ENCODE results near the gene MRPS2.

MRPS2 gene

GRCh38 chr9:135480940-135481310, 19.6 kb upstream of the MRPS2 start:
- DNase-seq = no peak

DNA sequence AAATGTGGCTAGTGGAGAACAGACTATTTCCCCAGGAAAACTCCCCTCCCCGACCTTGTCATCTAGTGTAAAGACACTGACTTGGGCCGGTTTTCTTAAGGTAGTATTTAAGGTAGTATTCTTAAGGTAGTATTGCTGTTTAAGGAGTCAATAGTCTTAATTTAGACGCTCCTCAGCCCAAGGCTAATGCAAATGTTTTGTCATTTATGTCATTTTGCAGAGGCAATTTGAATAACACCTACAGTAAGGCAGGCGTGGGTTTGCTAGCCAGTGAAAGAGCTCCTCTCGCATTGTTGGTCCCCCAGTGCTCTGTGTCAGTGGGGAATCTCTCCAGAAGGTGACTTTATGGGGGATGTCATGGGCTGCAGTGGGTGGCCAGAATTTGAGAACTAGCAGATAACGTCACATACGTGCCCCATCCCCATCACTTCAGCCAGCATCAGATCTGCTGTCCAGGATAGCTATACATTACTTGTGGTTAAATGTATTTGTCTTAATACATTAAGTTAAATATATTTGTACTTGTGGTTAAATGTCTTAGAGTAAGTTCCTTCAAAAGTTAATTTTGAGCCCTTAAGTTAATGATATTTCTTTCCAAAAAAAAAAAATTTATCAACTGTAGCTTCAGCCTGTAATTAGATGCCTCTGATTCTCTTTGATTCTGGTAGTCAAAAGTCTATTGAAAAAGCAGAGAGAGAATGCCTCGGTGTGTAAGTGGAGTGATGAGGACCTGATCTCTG, 18.3 kb upstream of the MRPS2 start:
- no peak for DNase-seq

GRCh38 chr9:135484460-135485277, 15.8 kb upstream of the MRPS2 start:
- DNase-seq = no peak

DNA sequence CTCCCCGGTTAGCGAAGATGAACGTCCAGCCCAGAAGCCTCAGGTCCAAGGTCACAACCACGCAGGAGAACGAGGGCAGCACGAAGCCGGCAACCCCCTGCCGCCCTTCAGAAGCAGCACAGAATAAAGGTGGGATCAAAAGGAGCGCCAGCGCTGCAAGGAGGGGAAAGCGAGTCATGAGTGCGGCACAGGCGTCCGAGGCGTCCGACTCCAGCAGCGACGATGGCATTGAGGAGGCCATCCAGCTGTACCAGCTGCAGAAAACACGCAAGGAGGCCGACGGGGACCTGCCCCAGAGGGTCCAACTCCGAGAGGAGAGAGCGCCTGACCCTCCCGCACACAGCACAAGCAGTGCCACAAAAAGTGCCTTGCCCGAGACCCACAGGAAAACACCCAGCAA, 15.1 kb upstream of the MRPS2 start:
- DNase-seq = no peak

DNA sequence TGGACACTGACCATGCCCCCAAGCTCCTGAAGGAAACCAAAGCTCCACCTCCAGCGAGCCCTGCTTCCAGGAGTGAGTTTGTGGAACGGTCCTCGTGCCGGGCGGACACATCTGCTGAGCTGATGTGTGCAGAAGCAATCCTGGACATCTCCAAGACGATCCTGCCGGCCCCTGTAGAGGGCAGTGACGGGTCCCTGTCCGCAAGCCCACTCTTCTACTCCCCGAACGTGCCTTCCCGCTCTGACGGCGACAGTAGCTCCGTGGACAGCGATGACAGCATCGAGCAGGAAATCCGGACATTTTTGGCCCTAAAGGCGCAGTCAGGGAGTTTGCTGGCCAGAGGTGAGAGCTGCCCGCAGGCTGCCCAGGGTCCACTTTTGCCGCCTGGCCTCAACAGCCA, 14.7 kb upstream of the MRPS2 start:
- no peak for DNase-seq

GRCh38 chr9:135486267-135487065, 14.0 kb upstream of the MRPS2 start:
- DNase-seq = no peak

GRCh38 chr9:135487281-135488012, 13.0 kb upstream of the MRPS2 start:
- no peak for DNase-seq

- no peak for DNase-seq
Measured at GRCh38 chr9:135488013-135488330, 12.5 kb upstream of the MRPS2 start.

- DNase-seq = no peak
Measured at GRCh38 chr9:135488527-135488926, 12.0 kb upstream of the MRPS2 start.

GRCh38 chr9:135489188-135489906, 11.1 kb upstream of the MRPS2 start:
- no peak for DNase-seq

GRCh38 chr9:135490166-135490870, 10.2 kb upstream of the MRPS2 start:
- DNase-seq = no peak

GRCh38 chr9:135490980-135491464, 9.5 kb upstream of the MRPS2 start:
- no peak for DNase-seq

DNA sequence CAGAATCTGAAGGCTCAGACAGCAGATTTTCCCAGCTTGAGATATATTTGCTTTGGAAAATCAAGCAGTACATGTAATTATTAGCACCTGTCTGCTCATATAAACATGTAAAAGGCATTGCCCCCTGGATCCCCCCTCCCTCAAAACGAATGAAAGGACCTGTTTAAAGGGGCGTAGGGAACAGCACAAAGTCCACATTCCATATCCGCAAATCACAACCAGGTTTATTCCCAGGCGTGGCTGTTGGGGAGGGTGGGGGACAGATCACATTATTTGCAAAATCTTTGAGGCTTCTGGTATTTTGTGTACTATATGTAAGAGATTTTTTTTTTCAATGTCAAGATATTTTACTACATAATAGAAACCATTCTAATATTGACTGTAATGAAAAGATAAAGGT, 8.7 kb upstream of the MRPS2 start:
- no peak for DNase-seq

GRCh38 chr9:135492886-135493669, 7.4 kb upstream of the MRPS2 start:
- DNase-seq = no peak

DNA sequence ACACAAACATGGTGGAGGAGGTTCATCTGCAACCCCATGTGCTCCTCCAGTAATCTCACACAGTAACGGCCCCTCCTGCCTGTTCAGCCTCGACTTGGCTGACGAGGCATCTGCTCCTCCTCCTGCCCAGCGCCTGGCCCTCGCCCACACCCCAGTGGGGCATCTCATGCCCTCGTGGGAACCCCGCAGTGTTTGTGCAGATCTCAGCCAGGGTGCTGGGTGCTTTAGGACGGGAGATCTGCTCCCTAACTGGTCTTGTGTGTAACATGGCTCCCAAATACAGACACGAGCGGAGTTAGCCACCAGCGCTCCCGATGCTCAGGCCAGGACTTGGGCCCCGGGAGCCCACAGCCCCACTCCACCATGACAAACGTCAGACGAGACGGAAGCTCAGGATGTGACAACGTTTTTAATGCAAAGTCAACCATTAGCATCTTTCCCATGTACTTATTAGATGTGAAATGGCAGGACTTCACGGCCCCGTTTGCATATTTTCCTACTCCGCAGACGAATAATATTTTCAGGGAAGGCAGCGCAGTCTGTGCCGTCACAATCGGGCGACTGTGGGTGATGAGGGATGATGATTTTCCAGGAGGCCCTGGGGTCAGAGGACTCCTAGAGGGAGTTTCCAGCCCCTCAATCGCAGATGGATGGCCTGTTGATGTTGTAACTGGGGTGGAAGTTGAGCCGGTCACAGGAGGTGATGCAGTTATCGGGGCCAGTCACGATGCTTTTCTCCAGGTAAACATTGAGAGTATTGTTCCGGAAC, 5.5 kb upstream of the MRPS2 start:
- DNase-seq = no peak

DNA sequence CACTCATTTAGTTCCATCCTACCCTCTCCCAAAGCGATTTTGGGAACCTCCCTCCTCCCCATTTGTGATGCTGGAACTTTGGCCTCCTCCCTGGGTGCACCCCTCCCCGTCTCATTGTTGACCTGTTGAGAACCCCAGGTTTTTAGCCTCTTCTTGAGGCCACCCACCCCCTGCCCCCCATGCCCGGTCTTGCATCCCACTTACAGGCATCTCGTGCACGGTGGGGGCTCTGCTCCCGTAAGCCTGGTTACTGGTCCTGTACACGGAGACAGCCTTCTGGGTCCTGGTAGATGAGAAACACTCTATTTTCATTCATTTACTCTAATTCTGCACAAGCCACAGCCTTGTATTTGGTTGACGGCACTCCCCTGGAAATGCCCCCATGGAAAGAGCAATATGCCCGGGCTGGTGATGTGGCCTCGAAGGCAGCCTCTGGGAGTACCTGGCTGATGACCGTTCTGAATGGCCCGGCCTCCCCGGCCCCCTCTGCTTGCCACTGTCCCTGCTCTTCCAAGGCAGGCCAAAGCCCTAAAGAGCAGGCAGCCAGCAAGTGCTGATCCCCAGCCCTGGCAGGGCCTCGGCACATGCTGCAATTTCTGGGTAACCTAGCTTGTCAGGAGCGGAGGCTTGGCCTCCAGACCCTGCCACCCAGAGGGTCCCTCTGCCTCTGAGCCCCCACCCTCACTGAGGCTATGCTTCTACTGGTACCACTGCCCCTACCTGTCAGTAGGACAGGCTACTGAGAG, 1.9 kb upstream of the MRPS2 start:
- DNase-seq = no peak

DNA sequence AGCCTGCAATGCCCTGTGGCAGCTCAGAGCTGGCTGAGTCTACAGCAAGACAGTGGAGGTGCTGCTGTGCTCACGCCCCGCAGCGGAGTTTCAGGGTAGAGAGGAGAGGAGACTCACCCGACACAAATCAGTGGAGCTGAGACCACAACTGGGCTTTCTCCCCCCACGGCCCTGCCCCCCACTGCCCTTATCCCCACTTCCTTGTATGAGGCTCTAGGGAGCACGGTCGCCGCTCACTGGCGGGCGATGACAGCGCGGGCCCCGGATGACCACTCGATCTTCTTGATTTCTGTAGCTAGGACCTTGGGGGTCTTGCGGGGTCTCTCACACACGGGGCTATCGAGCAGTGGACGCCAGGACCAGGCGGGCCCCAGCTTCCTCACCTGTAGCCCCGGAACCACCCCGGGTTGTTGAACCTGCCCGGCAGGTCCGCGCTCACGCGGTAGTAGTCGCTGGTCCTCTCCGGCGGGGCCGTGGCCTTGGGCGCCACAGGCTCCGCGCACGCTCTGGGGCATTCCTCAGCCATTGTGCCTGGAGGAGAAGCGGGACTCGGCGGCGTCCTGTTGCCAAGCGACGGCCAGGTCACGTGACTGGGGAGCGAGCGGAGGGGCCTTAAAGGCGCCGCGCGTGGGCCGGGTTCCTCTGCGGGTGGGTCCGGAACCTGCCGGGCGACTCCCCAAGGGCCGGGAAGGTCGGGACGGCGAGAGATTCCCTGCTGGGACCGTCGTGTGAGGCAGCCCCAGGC, 984 bp upstream of the MRPS2 start:
- DNase-seq = no peak

DNA sequence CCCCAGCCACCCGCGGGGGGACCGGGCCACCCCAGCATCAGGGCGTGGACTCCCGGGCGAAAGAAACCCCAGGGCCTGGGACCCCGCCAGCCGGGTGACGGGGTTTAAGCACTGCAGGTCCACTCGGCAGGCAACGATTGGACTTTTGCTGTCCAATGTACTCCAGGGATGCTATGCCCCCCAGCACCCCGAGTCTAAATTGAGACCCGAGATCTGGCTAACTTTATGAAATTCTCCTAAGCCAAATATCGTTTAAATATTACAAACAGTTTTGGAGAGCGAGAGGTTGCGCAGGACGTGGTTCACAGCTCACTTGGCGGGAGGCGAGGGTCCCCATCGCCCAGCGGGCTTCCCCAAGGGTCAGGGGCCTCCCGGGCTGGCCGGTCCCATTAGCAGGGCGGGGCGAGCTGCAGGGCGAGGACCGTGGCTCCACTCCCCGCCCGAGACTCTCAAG, 384 bp upstream of the MRPS2 start:
- DNase-seq = no peak

Data from NCI-H2081 treated with DMSO at 0.1 percent for 48 hours (cell line).